ENCODE data around the gene MRPL24.

MRPL24 gene

GRCh38 chr1:156740237-156740740 lies 599 bp downstream of the MRPL24 start:
- no peak; the same call in 1 of the 2 replicates for TF ChIP-seq POLR2AphosphoS5 (IDR thresholded peaks at IDR 0.05; ENCODE audit: low read depth, low read length)
- no peak for TF ChIP-seq TAF1 (IDR thresholded peaks at IDR 0.05; ENCODE audit: borderline replicate concordance, insufficient read depth, low read length)

GRCh38 chr1:156738916-156739315 lies 2.0 kb downstream of the MRPL24 start:
- TF ChIP-seq FOXP2 (optimal IDR thresholded peaks at IDR 0.05; ENCODE audit: borderline replicate concordance, extremely low read depth, extremely low read length, insufficient read depth) (no peak), TAF1 (IDR thresholded peaks at IDR 0.05; ENCODE audit: borderline replicate concordance, insufficient read depth, low read length) (no peak), SIN3A (IDR thresholded peaks at IDR 0.05; ENCODE audit: borderline replicate concordance, insufficient read depth, low read length) (no peak), POLR2AphosphoS5 (IDR thresholded peaks at IDR 0.05; ENCODE audit: low read depth, low read length) (no peak)
- TF ChIP-seq, protein P1, sequence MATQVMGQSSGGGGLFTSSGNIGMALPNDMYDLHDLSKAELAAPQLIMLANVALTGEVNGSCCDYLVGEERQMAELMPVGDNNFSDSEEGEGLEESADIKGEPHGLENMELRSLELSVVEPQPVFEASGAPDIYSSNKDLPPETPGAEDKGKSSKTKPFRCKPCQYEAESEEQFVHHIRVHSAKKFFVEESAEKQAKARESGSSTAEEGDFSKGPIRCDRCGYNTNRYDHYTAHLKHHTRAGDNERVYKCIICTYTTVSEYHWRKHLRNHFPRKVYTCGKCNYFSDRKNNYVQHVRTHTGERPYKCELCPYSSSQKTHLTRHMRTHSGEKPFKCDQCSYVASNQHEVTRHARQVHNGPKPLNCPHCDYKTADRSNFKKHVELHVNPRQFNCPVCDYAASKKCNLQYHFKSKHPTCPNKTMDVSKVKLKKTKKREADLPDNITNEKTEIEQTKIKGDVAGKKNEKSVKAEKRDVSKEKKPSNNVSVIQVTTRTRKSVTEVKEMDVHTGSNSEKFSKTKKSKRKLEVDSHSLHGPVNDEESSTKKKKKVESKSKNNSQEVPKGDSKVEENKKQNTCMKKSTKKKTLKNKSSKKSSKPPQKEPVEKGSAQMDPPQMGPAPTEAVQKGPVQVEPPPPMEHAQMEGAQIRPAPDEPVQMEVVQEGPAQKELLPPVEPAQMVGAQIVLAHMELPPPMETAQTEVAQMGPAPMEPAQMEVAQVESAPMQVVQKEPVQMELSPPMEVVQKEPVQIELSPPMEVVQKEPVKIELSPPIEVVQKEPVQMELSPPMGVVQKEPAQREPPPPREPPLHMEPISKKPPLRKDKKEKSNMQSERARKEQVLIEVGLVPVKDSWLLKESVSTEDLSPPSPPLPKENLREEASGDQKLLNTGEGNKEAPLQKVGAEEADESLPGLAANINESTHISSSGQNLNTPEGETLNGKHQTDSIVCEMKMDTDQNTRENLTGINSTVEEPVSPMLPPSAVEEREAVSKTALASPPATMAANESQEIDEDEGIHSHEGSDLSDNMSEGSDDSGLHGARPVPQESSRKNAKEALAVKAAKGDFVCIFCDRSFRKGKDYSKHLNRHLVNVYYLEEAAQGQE (IDR thresholded peaks at IDR 0.05; ENCODE audit: insufficient read depth in 1 of 2, low read depth in 2 of 2, low read length in 2 of 2), result no peak

GRCh38 chr1:156738407-156738806 lies 2.5 kb downstream of the MRPL24 start:
- TF ChIP-seq TAF1 (IDR thresholded peaks at IDR 0.05; ENCODE audit: borderline replicate concordance, insufficient read depth, low read length), result no peak
- TF ChIP-seq FOXP2 (optimal IDR thresholded peaks at IDR 0.05; ENCODE audit: borderline replicate concordance, extremely low read depth, extremely low read length, insufficient read depth), result no peak
- no peak for TF ChIP-seq SIN3A (IDR thresholded peaks at IDR 0.05; ENCODE audit: borderline replicate concordance, insufficient read depth, low read length)
- no peak for TF ChIP-seq POLR2AphosphoS5 (IDR thresholded peaks at IDR 0.05; ENCODE audit: low read depth, low read length)
- TF ChIP-seq, protein P1 (IDR thresholded peaks at IDR 0.05; ENCODE audit: insufficient read depth in 1 of 2, low read depth in 2 of 2, low read length in 2 of 2), result no peak

GRCh38 chr1:156733989-156734584 lies 6.8 kb downstream of the MRPL24 start:
- TF ChIP-seq SIN3A (IDR thresholded peaks at IDR 0.05; ENCODE audit: borderline replicate concordance, insufficient read depth, low read length), result no peak
- no peak for TF ChIP-seq FOXP2 (optimal IDR thresholded peaks at IDR 0.05; ENCODE audit: borderline replicate concordance, extremely low read depth, extremely low read length, insufficient read depth)

- TF ChIP-seq, protein P1 (IDR thresholded peaks at IDR 0.05; ENCODE audit: insufficient read depth in 1 of 2, low read depth in 2 of 2, low read length in 2 of 2), result no peak
- TF ChIP-seq SIN3A (IDR thresholded peaks at IDR 0.05; ENCODE audit: borderline replicate concordance, insufficient read depth, low read length) (0 out of 2 replicates have a peak, but pooled peaks have one; percentile 12), POLR2AphosphoS5 (IDR thresholded peaks at IDR 0.05; ENCODE audit: low read depth, low read length) (peak; percentile 81), TAF1 (IDR thresholded peaks at IDR 0.05; ENCODE audit: borderline replicate concordance, insufficient read depth, low read length) (peak; percentile 30; the same call in 1 of the 2 replicates), FOXP2 (optimal IDR thresholded peaks at IDR 0.05; ENCODE audit: borderline replicate concordance, extremely low read depth, extremely low read length, insufficient read depth) (peak; percentile 91)
Measured at GRCh38 chr1:156728599-156729462, 12.1 kb downstream of the MRPL24 start, which contains the start of gene ISG20L2. Gene ISG20L2, minus strand, starts transcription at chr1:156728766. Its CDS starts 1,114 bp downstream, at chr1:156727652.
